GM19328 (cell line): ENCODE data around the gene SPECC1L.

ENCODE experiments used
- ATAC-seq: cut with Tn5 transposase; IDR thresholded peaks from one replicate; pipeline ENCODE4 v1.9.1; 2021; ENCODE audit warnings: mild to moderate bottlenecking, moderate library complexity; ENCODE audit not compliant: unreplicated experiment

SPECC1L gene

DNA sequence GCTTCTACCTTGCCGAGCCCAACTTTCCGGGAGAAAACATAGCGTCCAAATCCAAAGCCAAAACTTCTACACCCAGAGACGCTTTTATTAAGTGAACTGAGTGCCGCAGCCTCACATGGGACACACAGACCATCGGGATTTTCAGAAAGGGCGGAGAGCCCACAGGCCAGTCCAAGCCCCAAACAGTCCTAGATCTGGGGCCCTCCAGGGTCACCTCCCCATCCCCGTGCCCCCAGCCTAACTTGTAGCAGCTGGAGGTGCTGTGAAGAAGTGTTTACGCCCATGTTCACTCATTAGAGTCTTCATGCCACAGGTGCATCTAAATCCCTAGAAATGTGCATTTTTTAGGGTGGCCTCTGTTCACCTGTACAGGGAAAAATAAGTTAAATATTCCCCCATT lies 142.6 kb downstream of the SPECC1L start:
- ATAC-seq: no peak

DNA sequence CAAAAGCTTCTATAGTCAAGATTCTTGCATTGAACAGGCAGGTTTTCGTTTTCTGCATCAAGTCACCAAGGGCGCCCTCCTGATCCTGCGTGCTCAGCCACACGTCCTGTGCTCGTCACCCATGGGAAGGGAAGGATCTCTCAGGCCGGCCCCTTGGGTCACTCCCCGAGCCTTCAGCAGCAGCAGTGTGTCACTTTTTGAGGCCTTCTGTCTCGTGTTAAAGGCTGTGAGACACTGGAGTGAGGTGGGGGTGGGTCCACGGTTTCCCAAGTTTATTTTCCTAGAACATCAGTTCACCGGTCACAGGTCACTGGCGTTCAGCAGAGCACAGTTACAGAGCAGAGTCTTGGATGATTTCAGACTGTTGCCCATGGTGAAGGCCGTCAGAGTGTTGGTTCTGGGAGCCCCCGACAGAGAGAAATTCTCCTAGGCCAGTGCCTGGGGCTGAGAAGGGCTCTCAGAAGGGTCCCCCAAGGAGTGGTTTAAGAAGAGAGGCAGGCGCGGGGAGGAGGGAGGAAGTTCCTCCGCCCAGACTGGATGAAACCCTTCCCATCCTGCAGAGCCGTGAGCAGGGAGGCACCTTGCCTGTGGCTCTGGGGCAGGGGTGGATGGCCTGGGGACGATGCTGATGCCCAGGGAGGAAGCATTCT lies 143.2 kb downstream of the SPECC1L start:
- no peak for ATAC-seq

DNA sequence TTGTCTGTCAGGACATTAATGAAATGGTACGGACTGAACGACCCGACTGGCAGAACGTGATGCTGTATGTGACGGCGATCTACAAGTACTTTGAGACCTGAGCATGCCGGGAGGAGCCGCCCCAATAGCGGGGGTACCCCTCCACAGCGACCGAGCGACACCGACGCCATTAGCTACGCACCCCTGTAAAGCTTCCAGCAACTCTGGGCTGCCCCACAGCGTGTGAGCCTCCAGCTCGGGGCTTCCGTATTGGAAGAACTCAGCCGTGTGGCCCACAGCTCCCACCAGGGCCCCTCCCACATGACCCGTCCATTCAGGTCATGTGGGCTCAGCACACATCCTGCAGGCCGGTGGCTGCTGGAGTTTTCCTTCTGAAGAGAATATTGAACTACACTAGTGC lies 143.9 kb downstream of the SPECC1L start:
- no peak for ATAC-seq

DNA sequence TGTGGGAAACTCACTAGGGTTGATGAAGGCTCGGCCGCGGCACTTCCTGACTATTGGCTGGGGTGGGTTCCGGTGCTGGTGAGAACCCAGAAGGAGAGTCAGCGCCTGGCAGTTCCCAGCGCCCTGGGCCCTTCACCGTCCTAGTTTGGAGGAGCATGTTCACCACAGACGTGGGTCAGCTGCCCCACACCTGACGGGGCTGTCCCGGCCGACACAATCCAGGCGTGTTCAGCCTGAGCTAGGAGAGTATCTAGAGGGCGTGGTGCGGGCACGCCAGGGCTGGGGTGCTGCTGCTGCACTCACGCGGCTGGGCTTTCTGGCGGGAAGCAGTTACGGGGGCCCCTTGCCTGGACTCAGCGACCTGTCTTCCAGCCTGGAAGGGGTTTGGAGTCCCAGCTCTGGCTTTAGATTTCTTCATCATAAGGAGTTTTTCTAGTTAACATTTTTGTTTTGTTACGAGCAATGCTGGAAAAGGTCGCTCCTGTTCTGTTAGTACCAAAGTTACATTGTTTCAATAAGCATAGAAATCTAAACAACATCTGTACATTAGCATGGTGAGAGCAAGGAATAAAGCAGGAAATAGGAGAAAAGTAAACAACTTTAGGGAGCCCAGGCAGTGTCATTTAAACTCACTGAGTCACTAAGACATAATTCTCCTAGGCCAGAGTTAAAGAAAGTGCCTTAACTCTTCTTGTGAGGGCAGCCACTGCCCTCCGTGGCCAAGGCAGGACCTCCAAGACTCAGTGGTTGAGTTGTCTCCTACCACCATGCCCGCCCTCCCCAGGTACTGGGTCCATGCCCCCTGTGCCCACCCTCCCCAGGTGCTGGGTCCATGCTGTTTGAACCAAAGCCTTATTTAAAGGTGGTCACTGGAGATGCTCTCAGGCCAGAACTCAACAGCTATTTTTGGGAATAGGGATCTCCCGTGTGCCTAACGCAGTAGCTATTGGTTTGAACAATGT lies 144.6 kb downstream of the SPECC1L start:
- no peak for ATAC-seq

DNA sequence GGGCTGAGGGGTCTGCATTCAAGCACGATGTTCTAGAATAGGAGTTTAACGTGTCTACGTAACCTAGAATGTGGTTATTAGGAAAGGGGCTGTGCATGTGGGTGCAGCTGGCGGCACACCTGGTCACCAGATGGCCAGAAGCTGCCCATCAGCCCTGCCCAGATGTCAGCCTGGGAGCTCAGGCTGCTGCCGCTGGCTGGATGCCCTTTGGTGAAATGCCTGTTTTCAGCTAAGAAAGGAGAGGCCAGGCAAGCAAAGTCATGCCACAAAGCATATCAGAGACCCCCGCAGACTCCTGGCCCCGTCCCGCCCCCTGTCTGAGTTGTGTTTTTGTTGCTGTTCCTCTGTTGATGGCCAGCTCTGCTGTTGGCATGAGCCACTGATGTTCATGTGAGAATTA lies 145.5 kb downstream of the SPECC1L start:
- ATAC-seq: no peak

DNA sequence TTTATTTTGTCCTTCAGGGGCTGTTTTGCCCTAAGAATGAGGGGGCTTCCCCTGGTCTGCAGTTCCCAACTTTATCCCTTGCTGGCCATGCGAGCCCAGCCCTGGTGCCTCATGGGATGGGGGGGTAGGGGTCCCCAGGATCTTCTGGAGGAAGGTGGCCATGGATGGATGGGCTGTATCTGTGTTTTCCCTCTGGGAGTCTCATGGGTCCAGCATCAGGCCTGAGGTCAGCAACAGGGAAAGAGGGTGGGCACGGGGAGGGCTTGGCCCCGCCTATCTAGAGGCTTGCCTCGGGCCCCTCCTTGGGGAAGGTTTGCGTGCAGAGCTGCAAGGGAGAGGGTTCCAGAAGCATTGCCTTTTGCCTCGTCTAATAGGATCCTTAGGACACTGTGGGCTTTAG lies 146.0 kb downstream of the SPECC1L start:
- ATAC-seq: no peak

DNA sequence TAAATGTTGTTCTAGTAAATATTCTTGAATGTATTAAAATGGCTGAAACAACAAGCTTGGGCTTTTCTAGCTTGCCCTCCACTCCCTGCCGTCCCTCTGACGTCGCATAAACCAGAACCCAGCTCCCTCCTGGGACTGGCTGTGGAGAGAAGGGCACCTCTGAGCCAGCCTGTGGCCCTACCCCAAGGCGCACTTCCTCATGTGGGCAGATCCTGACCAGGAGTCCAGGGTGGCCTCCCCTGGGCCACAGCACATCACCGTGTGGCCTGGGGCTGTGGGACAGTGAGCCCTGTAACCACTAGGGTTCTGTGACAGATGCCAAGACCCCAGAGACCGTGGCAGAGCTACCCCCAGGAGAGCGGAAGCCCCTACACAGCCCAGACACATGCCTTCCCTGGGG lies 146.6 kb downstream of the SPECC1L start:
- ATAC-seq: no peak

DNA sequence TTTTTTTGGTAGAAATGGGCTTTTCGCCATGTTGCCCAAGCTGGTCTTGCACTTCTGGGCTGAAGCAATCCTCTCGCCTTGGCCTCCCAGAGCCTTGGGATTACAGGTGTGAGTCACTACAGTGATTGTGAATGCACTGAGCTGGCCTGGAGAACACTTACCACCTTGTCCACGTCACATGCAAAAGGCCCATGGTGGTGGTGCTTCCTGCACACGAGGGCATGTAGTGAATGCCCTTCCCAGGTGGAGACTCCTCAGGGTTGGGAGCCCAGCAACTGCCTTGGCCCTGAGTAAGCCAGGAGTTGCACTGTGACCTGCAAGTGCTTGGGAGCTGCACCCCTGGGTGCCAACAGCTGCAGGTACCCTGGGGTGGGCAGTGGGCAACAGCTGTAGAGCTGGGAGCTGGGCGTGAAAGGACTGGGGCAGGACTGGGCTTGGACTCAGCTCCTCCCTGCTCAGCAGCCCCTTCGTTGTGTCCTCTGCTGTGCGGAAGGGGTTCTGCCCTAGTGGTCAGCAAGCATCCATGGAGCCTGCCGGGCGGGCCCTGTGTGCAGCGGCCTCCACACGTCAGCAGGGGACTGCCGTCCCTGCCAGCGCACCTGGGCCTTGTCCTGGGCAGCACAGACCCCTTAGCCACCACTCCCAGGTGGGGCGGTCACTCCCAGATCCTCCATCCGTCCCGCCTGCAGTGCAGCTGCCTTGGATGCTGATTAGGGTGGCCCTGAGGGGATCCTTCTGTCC lies 147.4 kb downstream of the SPECC1L start:
- ATAC-seq: no peak

DNA sequence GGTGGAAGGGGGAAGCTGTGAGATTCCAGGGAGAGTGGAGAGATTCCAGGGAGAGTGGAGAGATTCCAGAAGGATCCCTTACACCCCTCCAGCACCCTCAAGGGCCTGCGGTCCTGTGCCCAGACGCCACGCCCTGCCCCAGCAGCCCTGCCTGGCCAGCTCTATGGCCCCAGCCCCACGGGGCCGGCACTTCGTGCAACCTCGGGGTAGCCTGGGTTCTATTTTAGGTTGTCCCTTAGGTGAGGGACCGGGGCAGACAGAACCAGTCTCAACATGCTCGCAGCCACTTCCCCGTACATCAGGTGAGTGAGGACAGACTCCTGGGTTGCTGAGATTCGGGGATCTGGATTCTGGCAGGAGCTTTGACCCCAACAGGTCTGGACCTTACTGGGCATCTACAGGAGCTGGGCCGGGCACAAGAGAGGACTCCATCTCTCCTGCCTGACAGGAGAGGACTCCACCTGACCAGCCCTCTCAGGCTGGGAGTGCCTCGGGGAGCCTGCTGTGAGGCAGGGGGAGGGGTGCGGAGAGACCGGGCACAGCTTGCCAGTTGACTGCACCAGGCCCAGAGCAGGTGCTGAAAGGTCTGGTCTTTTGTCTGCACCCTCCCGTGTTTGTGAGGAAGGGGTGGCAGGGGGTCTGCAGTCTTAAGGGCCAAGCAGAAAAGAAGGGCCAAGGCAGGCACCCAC lies 148.3 kb downstream of the SPECC1L start:
- ATAC-seq: no peak

DNA sequence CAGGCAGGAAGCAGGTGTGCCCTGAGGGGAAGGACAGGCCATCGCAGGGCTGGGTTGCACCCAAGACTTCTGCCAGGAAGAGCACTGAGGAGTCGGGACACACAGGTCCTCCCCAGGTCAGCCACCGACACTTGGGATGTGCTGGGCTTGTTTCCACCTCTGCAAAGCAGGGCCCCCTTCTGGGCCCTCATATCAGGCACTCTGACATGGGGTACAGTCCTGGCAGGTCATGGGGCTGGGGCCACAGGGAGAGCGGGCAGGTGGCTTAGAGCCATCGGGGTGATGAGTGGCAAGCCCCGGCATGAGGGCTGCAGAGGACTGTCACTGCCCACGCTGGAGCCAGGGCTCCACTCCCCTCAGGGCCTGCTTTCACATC lies 148.8 kb downstream of the SPECC1L start:
- no peak for ATAC-seq

DNA sequence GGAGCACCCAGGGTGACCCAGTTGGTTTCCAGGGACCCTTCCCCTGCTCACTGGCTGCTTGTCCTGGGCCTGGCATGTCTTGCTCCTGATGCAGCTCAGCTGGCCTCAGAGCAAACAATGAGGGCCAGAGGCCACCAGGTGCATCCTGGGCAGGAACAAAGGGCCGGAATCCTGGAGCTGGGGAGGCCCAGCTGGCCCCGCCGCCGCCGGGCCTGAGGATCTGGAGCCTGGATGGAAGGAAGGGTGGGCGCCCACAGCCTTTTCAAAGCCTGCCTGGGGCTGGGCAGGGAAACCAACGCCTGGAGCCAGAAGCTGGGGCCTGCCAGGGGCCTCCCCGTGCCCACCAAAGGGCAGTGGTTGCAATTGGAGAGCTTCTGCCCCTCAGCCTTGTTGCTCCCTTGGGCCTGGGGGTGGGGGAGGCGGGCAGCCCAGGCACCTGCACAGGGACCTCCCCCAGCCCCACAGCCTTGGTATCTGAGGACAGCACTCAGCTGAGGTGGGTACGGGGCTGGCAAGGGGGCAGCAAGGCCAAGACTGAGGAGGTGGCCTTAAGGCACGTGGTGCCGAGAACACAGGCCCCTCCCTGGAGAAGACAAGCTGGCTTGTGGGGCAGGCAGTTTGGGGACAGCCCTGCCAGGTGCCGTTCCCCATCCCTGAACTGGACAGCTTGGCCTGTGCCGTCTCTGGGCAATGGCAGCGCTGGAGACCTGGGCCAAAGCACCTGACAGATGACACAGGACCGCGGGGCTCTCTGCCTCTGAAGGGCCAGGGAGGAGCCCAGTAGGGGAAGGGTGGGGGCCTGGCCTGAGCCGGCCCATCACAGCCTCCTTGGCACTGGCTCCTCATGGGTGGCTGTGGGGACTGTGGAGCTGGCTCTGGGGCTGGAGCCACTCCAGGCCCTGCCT lies 149.7 kb downstream of the SPECC1L start:
- ATAC-seq: no peak

DNA sequence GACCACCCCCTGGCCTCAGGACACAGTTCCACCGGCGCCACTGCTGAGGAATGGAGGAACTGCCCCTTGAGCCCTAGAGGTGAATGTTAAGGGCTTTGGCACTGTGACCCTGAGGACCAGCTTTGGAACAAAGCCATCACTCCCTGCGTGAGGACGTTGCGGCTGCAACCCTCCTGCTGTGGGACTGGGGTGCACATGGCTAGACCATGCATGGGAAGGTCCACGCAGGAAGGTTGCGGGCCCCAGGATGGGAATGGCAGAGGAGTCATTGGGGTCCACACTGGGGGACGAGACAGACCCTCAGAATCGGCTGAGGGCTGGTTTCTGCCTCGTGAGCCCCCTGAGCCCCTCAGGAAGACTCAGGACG lies 150.3 kb downstream of the SPECC1L start:
- ATAC-seq: no peak

DNA sequence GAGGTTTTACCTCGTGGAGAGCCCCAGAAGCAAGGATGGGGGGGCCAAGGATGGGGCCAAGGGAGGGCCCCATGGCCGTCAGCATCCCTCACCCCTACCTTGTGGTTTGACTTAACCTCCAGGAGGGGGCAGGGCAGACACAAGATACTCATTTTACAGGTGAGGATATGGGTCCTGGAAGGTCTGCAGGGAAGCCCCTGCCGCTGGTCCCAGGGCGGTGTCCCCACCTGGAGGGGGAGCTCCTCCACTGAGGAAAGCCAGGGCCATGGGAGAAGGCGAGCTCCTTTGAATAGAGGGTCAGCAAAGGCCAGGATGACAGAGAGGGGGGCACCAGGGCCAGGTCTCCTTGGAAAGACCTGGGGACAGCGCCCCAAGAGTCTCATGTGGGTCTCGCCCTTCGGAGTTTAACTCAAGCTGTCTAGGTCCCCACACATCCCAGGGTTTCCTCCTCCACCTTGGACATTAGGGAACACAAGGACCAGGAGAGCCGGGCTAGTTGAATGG lies 150.8 kb downstream of the SPECC1L start:
- ATAC-seq: no peak

DNA sequence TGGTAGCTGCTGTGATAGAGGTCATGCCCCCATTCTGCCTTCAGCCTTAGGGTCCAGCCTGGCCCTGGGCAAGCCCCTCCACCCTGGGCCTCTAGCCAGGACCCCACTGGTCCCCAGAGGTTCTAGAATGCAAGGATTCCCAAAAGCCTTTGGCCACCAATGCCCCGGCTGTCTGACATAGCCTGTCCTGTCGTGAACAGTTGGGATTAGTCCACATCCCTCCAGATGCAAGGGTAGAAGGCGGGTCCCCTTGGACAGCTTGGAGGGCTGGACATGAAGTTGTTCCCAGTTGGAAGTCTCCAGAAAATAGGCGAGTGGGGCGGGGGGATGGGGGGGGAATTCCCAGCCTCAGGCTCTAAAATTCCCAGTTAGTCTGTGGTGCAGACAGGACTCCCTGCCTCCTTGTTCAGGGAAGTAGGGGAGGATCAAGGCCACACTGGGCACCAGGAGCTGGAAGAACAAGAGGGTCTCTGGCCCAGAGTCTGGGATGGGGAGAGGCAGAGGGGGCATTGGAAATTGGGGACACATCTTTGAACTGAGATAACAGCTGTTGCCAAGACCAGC lies 151.6 kb downstream of the SPECC1L start:
- ATAC-seq: no peak

DNA sequence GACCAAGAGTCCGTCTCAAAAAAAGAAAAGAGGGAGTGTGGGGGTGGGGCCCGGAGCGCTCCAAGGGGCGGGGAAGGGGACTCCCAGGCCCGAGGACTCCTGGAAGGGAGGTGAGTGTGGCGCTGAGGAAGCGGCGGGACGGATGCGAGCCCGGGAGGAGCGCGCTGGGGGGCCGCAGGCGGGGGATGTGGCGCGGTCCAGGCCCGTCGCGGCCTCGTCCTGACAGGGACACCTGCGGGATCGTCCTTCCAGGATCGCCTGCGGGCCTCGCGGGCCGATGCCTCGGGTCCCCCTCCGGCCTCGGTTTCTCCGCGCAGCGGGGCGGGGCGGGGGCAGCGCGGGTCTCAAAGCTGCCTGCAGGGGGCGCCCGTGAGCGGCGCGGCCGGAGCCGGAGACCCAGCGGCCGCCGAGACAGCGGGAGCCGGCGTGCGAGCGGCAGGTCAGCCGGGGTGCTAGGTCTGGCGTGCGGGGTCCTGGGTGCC lies 152.9 kb downstream of the SPECC1L start:
- ATAC-seq: no peak

DNA sequence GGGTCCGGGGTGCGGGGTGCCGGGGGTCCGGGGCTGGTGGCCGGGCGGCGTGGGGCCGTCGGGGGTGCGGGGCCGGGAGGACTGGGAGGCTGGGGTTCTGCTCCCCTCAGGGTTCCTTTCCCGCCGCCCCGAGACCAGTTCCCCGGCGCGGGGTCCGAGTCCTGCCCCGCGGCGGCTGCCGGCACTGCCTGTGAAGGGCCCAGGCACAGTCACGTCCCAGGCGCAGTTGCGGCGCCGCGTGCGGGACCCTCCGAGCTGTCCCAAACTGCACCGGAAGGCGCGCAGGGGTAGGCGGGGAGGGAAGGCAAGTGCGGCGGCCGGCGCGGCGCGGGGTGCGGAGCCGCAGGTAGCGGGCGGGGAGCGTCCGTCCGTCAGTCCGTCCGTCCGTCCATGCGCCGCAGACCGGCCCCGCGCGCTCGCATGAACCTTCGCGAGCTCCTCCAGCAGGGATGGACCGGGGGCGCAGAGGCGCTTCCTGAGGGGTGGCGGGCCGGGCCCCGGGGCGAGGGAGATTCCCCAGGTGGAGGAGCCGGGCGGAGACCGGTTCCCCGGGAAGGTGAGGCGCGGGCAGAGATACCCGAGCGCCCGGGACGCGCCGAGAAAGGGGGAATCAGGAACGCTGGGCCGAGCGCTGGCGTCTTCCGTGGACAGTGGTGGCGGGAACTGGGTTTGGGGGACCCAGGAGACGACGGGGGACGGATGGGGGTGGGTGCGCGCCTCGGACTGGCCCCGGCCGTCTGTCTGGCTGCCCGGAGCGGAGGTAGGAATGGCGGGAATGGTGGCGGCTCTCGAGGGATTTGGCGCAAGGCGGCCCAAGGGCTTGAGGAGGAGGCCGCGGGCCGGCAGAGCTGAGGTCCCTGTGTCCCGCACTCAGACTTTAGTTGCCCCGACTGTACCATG lies 153.6 kb downstream of the SPECC1L start:
- ATAC-seq: no peak

DNA sequence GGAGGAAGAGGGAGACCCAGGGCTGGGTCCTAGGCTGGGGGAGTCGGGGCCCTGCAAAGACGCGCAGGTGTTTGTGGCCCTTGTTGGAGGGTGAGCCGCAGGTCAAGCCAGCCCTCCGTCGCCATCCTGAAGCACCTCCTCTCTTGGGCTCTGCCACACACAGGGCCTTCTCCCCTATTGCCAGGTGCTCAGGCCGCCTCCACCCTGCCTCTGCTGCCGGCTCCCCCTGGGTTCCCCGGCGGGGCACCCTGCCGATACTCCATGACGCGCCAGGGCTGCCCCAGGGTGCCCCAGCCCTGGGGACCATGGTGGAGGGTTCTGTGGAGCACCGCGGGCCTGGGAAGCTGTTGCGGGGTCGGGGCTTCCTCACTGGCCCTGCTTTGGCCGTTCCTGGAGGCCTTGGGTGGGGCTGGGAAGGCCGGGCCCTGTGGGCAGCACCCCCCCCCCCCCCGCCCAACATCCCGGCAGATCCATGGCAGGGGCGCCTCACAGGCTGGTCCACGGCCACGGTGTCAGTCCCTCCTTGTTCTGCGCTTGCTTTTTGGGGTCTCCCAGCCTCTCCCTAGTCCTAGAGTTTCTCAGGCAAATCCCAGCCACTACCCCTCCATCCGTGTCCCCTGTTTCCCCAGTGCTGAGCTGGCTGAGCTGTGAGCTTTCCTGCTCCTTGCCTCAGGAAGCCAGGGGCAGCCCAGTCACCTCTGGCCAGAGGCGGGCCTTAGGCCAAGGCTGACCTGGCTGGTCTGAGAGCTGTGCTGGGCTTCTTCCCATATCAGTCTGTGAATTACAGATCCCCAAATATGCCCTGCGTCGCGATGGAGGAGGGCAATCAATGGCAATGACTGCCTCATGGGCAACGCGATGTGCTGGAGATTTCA lies 154.5 kb downstream of the SPECC1L start:
- no peak for ATAC-seq
